ENCODE measurements around the gene GCFC2. TPM values are rescaled to one million over a fixed set of nuclear protein-coding genes. Genes with fewer than 3 reads are reported as not detected.
A peak's percentile ranks its signal among the peaks of the same experiment; 100 is the strongest.
"Not testable (repeated sequence)": the region's sequence is repeated elsewhere in the genome, so short reads cannot be mapped to it uniquely, and the experiment has no call there.

GCFC2 gene
- total RNA-seq, 4 donors from 2014 or later = 25.1 to 52.1 (median 43.0) TPM

GRCh38 chr2:75719616-75720015 lies 8.9 kb upstream of the GCFC2 start:
- Histone ChIP-seq H3K4me1 (no peaks in the 10 kb centered on the region), H3K27ac (no peak overlapping the region), H3K4me3 (no peak overlapping the region), H3K27me3 (no peaks in the 10 kb centered on the region), H3K36me3 (no peaks in the 10 kb centered on the region), H3K9me3 (no peaks in the 10 kb centered on the region)
- intact Hi-C loops (cut with DNase I; ENCODE audit: low total_unique reads) = no loop called here
- TF ChIP-seq, protein P1, sequence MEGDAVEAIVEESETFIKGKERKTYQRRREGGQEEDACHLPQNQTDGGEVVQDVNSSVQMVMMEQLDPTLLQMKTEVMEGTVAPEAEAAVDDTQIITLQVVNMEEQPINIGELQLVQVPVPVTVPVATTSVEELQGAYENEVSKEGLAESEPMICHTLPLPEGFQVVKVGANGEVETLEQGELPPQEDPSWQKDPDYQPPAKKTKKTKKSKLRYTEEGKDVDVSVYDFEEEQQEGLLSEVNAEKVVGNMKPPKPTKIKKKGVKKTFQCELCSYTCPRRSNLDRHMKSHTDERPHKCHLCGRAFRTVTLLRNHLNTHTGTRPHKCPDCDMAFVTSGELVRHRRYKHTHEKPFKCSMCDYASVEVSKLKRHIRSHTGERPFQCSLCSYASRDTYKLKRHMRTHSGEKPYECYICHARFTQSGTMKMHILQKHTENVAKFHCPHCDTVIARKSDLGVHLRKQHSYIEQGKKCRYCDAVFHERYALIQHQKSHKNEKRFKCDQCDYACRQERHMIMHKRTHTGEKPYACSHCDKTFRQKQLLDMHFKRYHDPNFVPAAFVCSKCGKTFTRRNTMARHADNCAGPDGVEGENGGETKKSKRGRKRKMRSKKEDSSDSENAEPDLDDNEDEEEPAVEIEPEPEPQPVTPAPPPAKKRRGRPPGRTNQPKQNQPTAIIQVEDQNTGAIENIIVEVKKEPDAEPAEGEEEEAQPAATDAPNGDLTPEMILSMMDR (IDR thresholded peaks at IDR 0.05) = no peak
- no peak for TF ChIP-seq POLR2A (IDR thresholded peaks at IDR 0.05)
- no peak for DNase-seq

- no peaks in the 10 kb centered on the region for H3K36me3 ChIP-seq
- DNase-seq = no peak
- intact Hi-C loops (cut with DNase I; ENCODE audit: low total_unique reads) = no loop called here
- TF ChIP-seq POLR2A (IDR thresholded peaks at IDR 0.05) = no peak
- TF ChIP-seq, protein P1 (IDR thresholded peaks at IDR 0.05) = no peak
- no peak overlapping the region for H3K4me3 ChIP-seq
- H3K27me3 ChIP-seq = no peaks in the 10 kb centered on the region
- H3K9me3 ChIP-seq = no peaks in the 10 kb centered on the region
- H3K4me1 ChIP-seq = no peaks in the 10 kb centered on the region
- H3K27ac ChIP-seq = no peak overlapping the region
These were observed 5.7 kb upstream of the GCFC2 start for GRCh38 chr2:75716406-75716805.

- H3K9me3 ChIP-seq; H3K4me1 ChIP-seq; H3K27ac ChIP-seq; intact Hi-C loops (cut with DNase I; ENCODE audit: low total_unique reads); H3K27me3 ChIP-seq; H3K36me3 ChIP-seq; H3K4me3 ChIP-seq: not testable (repeated sequence)
- DNase-seq = peak; percentile 15 to 16
These were observed 875 bp upstream of the GCFC2 start for GRCh38 chr2:75711590-75711989.

GRCh38 chr2:75710220-75710576 lies 517 bp downstream of the GCFC2 start:
- no peaks in the 10 kb centered on the region for H3K9me3 ChIP-seq

DNA sequence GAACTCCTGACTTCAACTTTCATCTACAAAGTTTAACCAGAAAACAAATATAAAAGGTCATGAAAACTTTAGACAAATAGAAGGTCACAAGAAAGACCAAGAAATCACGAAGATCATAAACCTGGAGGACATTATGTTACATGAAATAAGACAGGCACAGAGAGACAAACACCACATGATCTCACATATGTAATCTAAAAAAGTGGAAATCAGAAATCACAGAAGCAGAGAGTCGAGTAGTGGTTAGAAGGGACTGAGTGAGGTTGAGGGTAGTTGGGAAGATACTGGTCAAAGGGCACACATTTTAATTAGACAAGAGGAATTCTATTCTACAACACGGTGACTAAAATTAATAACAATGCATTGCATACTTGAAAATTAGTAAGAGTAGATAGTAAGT lies 1.4 kb downstream of the GCFC2 start:
- Histone ChIP-seq H3K9me3 (no peaks in the 10 kb centered on the region), H3K4me1 (no peaks in the 10 kb centered on the region), H3K27me3 (no peaks in the 10 kb centered on the region), H3K27ac (no peak overlapping the region), H3K4me3 (peak overlapping the region in 1 of 2 donors; percentile 66), H3K36me3 (no peaks in the 10 kb centered on the region)
- TF ChIP-seq, protein P1 (IDR thresholded peaks at IDR 0.05) = no peak
- TF ChIP-seq POLR2A (IDR thresholded peaks at IDR 0.05) = no peak
- no peak for DNase-seq
- intact Hi-C loops (cut with DNase I; ENCODE audit: low total_unique reads) = no loop called here

More at GRCh38 chr2:75710220-75710576, 517 bp downstream of the GCFC2 start:
- peak overlapping the region; percentile 66 to 82 for H3K4me3 ChIP-seq
- H3K36me3 ChIP-seq = no peaks in the 10 kb centered on the region
- TF ChIP-seq POLR2A (IDR thresholded peaks at IDR 0.05) = no peak
- TF ChIP-seq, protein P1 (IDR thresholded peaks at IDR 0.05) = no peak
- DNase-seq = no peak
- peak overlapping the region; percentile 86 to 91 for H3K27ac ChIP-seq
- H3K27me3 ChIP-seq = no peaks in the 10 kb centered on the region
- H3K4me1 ChIP-seq = no peaks in the 10 kb centered on the region
- intact Hi-C loops (cut with DNase I; ENCODE audit: low total_unique reads) = no loop called here

- no peaks in the 10 kb centered on the region for H3K4me1 ChIP-seq
- H3K36me3 ChIP-seq = no peaks in the 10 kb centered on the region
- H3K27ac ChIP-seq = no peak overlapping the region
- H3K27me3 ChIP-seq = no peaks in the 10 kb centered on the region
- DNase-seq = no peak
- TF ChIP-seq, protein P1 (IDR thresholded peaks at IDR 0.05) = no peak
- no peak for TF ChIP-seq POLR2A (IDR thresholded peaks at IDR 0.05)
- H3K9me3 ChIP-seq = no peaks in the 10 kb centered on the region
- intact Hi-C loops (cut with DNase I; ENCODE audit: low total_unique reads) = no loop called here
- H3K4me3 ChIP-seq = no peak overlapping the region
These were observed 2.8 kb downstream of the GCFC2 start for GRCh38 chr2:75707901-75708300.

All from uterus (tissue), 4 donors.